ENCODE results near the gene SYPL1. TPM values are rescaled to one million over a fixed set of nuclear protein-coding genes. Genes with fewer than 3 reads are reported as not detected.

Gene SYPL1
- total and polyA plus RNA-seq, 9 of the 15 experiments (the other 6 are each of a cell fraction or from before 2014, with no cell fraction given): 23.8 to 214 (median 70.2) TPM

DNA sequence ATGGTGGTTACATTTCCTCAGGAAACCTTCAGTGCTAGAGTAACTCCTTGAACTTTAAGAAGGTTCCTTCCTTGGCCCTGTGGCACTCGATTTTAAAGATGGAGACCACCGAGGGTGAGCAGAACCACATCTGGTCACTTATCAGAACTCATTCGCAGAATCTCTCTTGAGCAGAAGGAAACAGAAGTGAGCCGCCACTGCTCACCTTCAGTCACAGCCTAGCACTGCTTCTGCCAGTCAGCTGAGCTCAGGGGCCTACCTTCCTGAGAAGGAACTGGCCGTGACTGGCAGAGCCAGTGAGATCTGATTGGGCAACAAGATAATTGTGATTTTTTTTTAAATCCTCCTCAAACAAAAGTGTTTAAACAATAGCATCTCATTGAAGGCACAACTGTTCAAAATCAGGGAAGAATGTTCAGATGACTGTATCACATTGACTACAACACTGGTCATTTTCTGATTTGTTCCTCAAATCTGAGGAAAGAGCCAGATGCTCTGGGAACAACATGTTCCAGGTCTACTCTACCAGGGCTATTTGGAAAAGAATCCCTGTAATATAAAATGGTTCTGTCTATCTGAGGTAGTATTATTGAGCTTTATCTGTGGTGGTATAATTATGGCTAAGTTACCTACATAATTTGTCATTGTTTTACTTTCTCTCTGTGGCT lies 2.7 kb upstream of the SYPL1 start:
- Histone ChIP-seq H3K4me2 (ENCODE audit: insufficient read depth, low read length) (no peak overlapping the region), H4K20me1 (replicated peaks; ENCODE audit: control insufficient read depth, insufficient read depth, low read length) (no peaks in the 10 kb centered on the region), H3K9me1 (ENCODE audit: control insufficient read depth, insufficient read depth, low read length) (no peaks in the 10 kb centered on the region), H3K4me1 (replicated peaks in 1 of 2; ENCODE audit: control insufficient read depth in 2 of 2, insufficient read depth in 2 of 2, low read length in 2 of 2) (peaks cover 11 to 15% of the 10 kb centered on the region in 2 experiments), H2AFZ (ENCODE audit: low read depth, low read length) (0 out of 2 replicates have a peak overlapping the region, but pooled peaks have one; percentile 3), H3K79me2 (ENCODE audit: control insufficient read depth, insufficient read depth, low read length) (peaks cover 23% of the 10 kb centered on the region), H3K27me3 (ENCODE audit: control insufficient read depth in 2 of 2, insufficient read depth in 2 of 2, low read length in 2 of 2) (no peaks in the 10 kb centered on the region), H3K36me3 (ENCODE audit: control insufficient read depth, insufficient read depth, low read length) (no peaks in the 10 kb centered on the region), H3K9ac (ENCODE audit: insufficient read depth in 1 of 2, low read depth in 2 of 2, low read length in 2 of 2) (no peak overlapping the region), H3K27ac (ENCODE audit: extremely low read depth, low read depth, low read length) (no peak overlapping the region), H3K4me3 (no peak overlapping the region), H3K9me3 (replicated peaks; ENCODE audit: control insufficient read depth, insufficient read depth, low read depth, low read length) (peaks cover 7% of the 10 kb centered on the region; the same call in 1 of the 2 replicates)
- ATAC-seq (no peak), FAIRE-seq (no peak), DNase-seq (ENCODE audit: extremely low read depth in 1 of 4, low spot score in 3 of 4) (no peak)
- POLR2A ChIA-PET: interaction anchor here (0.7 kb wide), 1 partner anchor 37 kb away, joined by 3 read pairs; no protein-coding TSS in a partner anchor
- TF ChIP-seq NEUROD1 (IDR thresholded peaks at IDR 0.05; ENCODE audit: borderline replicate concordance, low read depth, low read length, partially characterized antibody) (no peak), CBFA2T3 (IDR thresholded peaks at IDR 0.05) (0 out of 2 replicates have a peak, but pooled peaks have one; percentile 7)
- WGBS (ENCODE audit: insufficient coverage, low coverage, missing lambda C conversion rate): 33% methylated on average over 5 of the region's 5 CpGs
- intact Hi-C loops (cut with micrococcal nuclease): loop anchor here (10.0 kb wide), 1 partner anchor 870 kb away; no protein-coding TSS in a partner anchor
- no TSS peak for BruUV-seq (replicated peaks)
- CTCF ChIA-PET (ENCODE audit: low intra/inter-chr PET ratio): no interaction called here
- in situ Hi-C loops (cut with MboI): no loop called here

DNA sequence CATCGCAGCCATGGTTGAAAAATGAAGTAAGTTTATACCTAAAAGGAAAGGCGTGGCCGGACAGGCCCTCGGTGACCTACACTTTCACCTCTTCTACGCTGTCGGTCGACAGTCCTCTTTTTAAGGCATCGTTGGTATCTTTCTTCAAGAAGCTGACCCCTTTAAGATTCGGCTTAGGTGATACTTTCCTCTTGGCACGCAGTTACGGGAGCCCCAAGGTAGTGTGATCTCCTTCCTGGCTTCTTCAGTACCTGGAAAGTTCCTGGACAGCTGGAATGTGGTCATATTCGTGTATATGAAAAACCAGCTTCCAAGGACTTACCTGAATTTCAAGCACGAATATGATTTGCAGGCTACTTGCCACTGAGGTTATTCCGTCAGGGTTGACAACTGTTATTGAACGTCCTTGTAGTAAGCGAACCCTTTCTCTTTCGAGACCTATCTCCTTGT lies 885 bp upstream of the SYPL1 start:
- peaks cover 14 to 19% of the 10 kb centered on the region in 2 experiments for H3K4me1 ChIP-seq (replicated peaks in 1 of 2; ENCODE audit: control insufficient read depth in 2 of 2, insufficient read depth in 2 of 2, low read length in 2 of 2)
- H3K79me2 ChIP-seq (ENCODE audit: control insufficient read depth, insufficient read depth, low read length): peaks cover 41% of the 10 kb centered on the region
- peak overlapping the region; percentile 79; the same call in 1 of the 2 replicates for H3K4me3 ChIP-seq
- H3K27ac ChIP-seq (ENCODE audit: extremely low read depth, low read depth, low read length): peak overlapping the region; percentile 92
- peak overlapping the region; percentile 93 for H2AFZ ChIP-seq (ENCODE audit: low read depth, low read length)
- POLR2A ChIA-PET: interaction anchor here (0.8 to 4.1 kb wide), 6 partner anchors 8 to 22 kb away, joined by 3 to 24 read pairs (median 4); no protein-coding TSS in a partner anchor
- peak overlapping the region; percentile 82 for H3K4me2 ChIP-seq (ENCODE audit: insufficient read depth, low read length)
- H4K20me1 ChIP-seq (replicated peaks; ENCODE audit: control insufficient read depth, insufficient read depth, low read length): 0 out of 2 replicates have a peak, but pooled peaks cover 4% of the 10 kb centered on the region
- ATAC-seq: no peak
- no peaks in the 10 kb centered on the region for H3K27me3 ChIP-seq (ENCODE audit: control insufficient read depth in 2 of 2, insufficient read depth in 2 of 2, low read length in 2 of 2)
- H3K9me1 ChIP-seq (ENCODE audit: control insufficient read depth, insufficient read depth, low read length): no peaks in the 10 kb centered on the region
- peak overlapping the region in 1 of 2 experiments; percentile 73; a peak in 2 of 4 replicates for H3K9ac ChIP-seq (ENCODE audit: insufficient read depth in 1 of 2, low read depth in 2 of 2, low read length in 2 of 2)
- CTCF ChIA-PET (ENCODE audit: low intra/inter-chr PET ratio): interaction anchor here (0.6 kb wide), 1 partner anchor 671 kb away, joined by 3 read pairs; no protein-coding TSS in a partner anchor
- BruUV-seq (replicated peaks): no TSS peak
- H3K36me3 ChIP-seq (ENCODE audit: control insufficient read depth, insufficient read depth, low read length): peaks cover 5% of the 10 kb centered on the region; the same call in 1 of the 3 replicates
- H3K9me3 ChIP-seq (replicated peaks; ENCODE audit: control insufficient read depth, insufficient read depth, low read depth, low read length): peaks cover 7% of the 10 kb centered on the region; the same call in 1 of the 2 replicates
- DNase-seq (ENCODE audit: extremely low read depth in 1 of 4, low spot score in 3 of 4): peak in 1 of 4 experiments; percentile 27
- WGBS (ENCODE audit: insufficient coverage, low coverage, missing lambda C conversion rate): 91% methylated on average over 17 of the region's 17 CpGs
- FAIRE-seq: no peak
- intact Hi-C loops (cut with micrococcal nuclease): loop anchor here (10.0 kb wide), 1 partner anchor 872 kb away; no protein-coding TSS in a partner anchor
- in situ Hi-C loops (cut with MboI): no loop called here
- no peak for TF ChIP-seq FIP1L1 (IDR thresholded peaks at IDR 0.05; ENCODE audit: low read depth, low read length, poor library complexity, severe bottlenecking)
- TF ChIP-seq THRAP3 (IDR thresholded peaks at IDR 0.05; ENCODE audit: borderline replicate concordance): peak; percentile 88; the same call in 1 of the 2 replicates
- no peak for TF ChIP-seq FOXO4 (CRISPR knock-in tag; IDR thresholded peaks at IDR 0.05)
- TF ChIP-seq TCF3 (CRISPR knock-in tag; IDR thresholded peaks at IDR 0.05): peak; percentile 18; the same call in 1 of the 2 replicates
- no peak for TF ChIP-seq KHSRP (IDR thresholded peaks at IDR 0.05)
- TF ChIP-seq SMARCB1 (IDR thresholded peaks at IDR 0.05; ENCODE audit: insufficient read length, low read depth): no peak
- no peak for TF ChIP-seq HDAC2 (IDR thresholded peaks at IDR 0.05)

Data from K562 (cell line).